HG03280 (cell line): ENCODE results near the gene TNK1.
"Not testable (repeated sequence)": the region's sequence is repeated elsewhere in the genome, so short reads cannot be mapped to it uniquely, and the experiment has no call there.

ENCODE experiments used
- ATAC-seq: cut with Tn5 transposase; IDR thresholded peaks from one replicate; pipeline ENCODE4 v1.9.1; 2021; ENCODE audit warnings: mild to moderate bottlenecking, moderate library complexity; ENCODE audit not compliant: unreplicated experiment

TNK1 gene

DNA sequence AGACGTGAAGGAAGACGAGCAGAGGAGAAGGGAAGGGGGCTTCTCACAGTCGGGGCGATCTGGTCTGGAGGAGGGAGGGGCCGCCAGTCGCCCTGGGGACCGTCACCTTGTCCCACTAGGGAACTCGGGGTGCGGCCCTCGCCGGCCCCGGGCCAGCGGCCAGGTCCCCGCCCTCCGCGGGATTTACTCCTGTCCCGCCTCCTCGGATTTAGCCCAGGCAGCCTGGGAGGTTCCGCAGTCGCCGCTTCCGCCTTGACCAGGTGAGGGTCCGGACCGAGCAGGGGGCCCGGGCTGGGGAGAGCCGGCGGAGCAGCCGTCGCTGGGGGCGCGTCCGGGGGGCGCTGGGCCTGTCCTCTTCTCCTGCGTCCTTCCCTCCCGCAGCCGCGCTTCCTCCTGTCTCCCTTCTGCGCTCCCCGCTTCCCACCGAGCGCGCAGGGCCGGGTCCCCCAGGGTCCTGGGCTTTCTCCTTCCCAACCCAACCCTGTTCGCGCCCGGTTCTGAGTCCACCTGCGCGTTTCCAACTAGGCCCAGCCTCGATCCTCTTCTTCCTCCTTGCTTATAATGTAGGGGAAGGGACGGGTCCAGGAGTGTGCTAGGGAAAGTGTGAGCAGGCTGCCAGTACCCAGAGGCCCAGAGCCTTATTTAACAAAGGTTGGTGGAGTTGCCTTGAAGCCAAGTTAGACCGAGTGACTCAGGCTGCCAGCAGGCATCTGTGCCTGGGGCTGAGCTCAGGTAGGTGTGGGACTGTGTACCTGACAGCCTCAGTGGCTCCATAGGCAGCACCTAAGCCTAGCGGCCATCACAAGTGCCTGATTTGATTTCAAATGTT is at the start of gene TNK1:
Gene TNK1 (plus strand): TSS at position 235 of the 829 bp plus-strand sequence. CDS start 1,838 bp downstream, outside the sequence.
- ATAC-seq = no peak

DNA sequence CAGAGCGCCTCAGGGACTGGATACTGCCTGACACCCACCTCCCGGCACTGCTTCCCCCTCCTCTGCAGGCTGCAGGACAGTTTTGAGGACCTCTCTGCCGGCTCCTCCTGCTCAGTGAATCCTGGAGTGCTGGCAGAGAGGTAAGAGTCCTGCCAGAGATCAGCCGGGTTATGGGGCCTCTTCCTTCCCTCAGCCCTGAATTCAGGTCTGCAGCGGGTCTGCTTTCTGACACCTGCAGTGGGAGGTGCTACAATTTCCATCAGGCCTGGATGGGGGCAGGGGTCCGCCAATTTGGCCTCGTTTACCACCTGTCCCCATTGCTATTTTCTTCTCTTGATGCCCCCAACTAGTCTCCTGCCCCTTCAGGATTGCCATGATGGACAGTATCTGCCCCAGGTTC is 48.8 kb upstream of the TNK1 start:
- no peak for ATAC-seq

DNA sequence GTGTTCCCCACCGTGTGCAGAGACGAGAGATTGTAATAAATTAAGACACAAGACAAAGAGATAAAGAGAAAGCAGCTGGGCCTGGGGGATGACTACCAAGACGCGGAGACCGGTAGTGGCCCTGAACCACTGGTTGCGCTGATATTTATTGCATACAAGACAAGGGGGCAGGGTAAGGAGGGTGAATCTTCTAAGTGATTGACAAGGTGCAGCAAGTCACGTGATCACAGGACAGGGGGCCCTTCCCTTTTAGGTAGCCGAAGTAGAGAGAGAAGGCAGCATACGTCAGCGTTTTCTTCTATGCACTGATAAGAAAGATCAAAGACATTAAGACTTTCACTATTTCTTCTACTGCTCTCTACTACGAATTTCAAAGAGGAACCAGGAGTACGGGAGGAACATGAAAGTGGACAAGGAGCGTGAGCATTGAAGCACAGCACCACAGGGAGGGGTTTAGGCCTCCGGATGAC is 48.3 kb upstream of the TNK1 start:
- ATAC-seq = not testable (repeated sequence)

DNA sequence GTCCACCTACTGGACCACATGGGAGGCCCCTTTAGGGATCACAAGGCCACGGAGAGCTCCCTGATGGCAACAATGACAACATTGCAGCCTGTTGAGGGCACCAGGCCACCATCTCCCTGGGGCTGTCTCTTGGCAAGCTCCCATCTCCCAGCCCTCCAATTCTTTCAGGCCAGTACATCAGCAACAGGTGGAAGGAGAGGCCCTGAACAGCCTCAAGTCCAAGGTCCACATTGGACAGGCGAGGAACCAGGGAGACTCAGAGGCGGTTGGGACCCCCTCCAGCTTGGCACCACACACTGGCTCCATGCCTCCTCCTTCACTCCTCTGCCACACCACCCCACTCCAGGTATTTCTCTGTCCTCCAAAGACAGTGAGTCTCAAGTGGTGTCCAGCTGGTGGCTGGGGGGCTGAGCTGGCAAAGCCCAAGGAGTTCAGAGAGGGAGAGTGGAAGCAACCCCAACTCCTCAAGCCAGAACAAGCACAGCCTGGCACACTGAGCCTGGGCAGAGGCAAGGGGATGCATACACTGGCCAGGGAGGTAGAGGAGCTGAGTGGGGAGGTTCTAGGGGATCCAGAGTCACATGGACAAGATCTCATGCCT is 45.9 kb upstream of the TNK1 start:
- ATAC-seq = no peak

GRCh38 chr17:7335765-7336164 is 45.1 kb upstream of the TNK1 start:
- ATAC-seq = not testable (repeated sequence)

GRCh38 chr17:7336240-7337175 is 44.4 kb upstream of the TNK1 start, which contains the start of gene ACAP1:
TSS of gene ACAP1 (plus strand) at chr17:7336529. CDS start at chr17:7336735, 206 bp downstream.
- ATAC-seq = peak; percentile 68

- ATAC-seq = not testable (repeated sequence)
These were observed 43.3 kb upstream of the TNK1 start for GRCh38 chr17:7337600-7337999.

DNA sequence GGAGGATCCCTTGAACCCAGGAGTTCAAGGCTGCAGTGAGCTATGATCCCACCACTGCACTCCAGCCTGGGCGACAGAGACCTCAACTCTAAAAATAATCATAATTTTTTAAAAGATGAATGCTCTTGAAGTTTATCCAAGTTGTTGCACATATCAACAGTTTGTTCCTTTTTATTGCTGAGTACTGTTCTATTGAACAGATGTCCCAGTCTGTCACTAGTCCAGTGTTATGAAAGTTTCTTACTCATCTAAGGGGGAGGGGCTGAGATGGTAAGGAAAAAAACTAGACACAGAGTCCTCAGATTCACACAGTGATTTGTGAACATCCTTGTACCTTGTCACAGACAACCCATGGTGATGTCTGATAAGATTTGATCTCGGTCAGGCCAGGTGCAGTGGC is 40.7 kb upstream of the TNK1 start:
- no peak for ATAC-seq

GRCh38 chr17:7341842-7342241 is 39.0 kb upstream of the TNK1 start:
- no peak for ATAC-seq

DNA sequence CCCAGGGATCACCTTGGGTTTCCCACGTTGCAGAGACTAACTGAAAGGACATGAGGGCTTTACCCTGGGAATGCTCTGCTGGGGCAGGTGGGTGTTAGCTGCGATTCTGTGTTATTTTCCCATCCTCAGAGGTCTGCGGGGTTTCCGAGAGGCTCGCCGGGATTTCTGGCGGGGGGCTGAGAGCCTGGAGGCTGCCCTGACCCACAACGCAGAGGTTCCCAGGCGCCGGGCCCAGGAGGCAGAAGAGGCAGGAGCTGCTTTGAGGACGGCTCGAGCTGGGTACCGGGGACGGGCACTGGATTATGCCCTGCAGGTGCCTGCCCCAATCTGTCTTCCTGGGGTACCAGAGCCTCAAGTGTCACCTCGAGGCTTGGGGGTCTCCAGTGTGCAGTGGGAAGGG is 37.6 kb upstream of the TNK1 start:
- no peak for ATAC-seq

DNA sequence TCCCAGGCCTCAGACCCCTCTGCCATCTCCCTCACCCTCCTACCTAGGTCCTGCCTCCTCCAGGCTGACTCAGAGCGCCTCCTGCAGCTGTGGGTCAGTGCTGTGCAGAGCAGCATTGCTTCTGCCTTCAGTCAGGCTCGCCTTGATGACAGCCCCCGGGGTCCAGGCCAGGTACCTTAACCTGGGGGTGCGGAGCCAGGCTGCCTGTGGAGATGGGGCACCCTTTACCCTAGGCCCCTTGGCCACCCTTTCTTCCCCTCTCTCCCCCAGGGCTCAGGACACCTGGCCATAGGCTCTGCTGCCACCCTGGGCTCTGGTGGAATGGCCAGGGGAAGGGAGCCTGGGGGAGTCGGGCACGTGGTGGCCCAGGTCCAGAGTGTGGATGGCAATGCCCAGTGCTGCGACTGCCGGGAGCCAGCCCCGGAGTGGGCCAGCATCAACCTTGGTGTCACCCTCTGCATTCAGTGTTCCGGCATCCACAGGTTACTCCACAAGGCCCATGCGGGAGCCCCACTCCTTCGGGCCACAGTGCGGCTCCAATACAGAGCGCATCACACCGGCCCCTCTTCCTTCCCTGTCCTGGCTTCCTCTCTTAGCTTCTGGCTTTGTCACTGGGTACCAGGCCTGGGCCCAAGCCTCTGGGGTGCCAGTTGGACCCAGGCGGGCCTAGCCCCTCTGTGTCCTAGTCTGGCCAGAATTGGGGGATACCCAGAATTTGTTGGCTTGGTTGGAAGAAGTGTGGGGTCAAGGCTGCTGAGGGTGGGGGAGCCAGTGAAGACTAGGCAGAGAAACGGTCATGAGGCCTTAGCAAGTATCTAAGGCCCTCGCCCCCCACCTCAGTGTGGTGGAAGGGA is 33.9 kb upstream of the TNK1 start:
- ATAC-seq = no peak

DNA sequence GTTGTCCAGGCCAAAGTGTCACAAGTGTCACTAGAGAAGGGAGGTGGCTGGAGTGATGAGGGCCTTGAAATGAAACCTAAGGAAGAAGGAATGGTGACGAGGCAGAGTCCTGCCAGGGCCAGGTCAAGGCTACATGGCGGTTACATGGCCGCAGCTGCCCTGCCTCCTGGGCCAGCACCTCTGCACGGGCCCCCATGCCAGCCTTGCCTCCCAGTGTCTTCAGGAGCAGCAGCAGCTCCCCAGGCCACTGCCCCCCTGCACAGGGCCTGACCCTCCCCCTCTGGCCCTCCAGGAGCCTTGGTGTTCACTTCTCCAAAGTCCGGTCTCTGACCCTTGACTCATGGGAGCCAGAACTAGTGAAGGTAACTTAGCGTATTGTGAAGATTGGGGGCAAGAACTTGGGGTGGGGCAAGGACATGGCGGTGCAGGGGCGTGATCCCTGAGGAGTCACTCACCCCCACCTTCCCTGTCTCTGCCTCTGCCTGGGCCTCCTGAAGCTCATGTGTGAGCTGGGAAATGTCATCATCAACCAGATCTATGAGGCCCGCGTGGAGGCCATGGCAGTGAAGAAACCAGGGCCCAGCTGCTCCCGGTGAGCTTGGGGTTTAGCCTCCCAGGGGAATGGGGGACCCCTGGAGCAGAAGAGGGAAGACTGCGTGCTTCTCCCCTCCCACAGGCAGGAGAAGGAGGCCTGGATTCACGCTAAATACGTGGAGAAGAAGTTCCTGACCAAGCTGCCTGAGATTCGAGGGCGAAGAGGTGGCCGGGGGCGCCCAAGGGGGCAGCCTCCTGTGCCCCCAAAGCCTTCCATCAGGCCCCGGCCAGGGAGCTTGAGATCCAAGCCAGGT is 33.0 kb upstream of the TNK1 start:
- ATAC-seq = no peak

DNA sequence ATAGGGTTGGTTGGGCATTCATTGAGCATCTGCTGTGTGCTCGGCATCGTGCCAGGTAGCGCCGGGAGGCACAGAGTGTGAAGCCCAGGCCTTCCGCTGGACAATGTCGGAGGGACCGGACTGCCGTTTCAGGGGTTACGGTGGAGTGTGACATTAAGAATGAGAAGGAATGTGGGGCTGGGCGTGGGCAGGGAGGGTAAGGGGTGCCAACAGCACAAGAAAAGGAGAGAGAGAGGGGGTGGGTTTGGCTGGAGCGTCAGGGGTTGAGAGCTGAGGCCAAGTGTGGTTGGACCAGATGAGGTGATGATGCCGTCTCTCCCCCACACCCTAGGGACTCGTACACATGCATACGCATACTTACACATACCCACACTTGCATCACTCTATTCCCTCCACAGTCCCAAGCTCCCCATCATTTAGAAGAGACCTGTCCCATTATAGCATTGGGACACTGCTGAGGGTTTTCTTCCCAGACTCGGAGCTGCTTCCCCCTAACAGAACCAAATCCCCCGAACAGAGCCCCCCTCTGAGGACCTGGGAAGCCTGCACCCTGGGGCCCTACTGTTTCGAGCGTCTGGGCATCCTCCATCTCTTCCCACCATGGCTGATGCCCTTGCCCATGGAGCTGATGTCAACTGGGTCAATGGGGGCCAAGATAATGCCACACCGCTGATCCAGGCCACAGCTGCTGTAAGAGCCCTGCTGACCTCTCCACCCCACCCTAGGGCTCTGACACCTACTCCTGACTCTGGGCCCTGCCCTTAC is 32.2 kb upstream of the TNK1 start:
- no peak for ATAC-seq

GRCh38 chr17:7351665-7352502 is 29.0 kb upstream of the TNK1 start, which contains the start of gene KCTD11:
TSS of gene KCTD11 (plus strand) at chr17:7352162.
- ATAC-seq = peak; percentile 61

DNA sequence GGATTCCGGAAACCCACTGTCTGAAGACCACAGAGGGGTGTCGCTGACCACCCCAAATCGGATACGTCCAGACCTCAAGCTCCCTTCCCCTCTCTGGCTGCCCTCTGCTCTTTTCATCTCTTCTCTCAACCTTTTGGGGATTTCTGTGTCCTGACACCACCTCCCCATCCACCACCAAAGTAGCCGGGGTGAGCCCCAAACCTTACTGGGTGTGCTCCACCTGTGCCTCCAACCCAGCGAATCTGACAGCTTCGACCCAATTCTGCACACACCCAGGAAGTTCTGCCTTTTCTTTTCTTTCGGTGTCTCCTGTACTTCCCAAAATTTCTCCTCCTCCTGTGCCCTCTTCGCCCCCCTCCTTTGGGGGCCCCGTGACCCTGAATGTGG is 28.4 kb upstream of the TNK1 start:
- no peak for ATAC-seq

- no peak for ATAC-seq
These were observed 27.8 kb upstream of the TNK1 start for GRCh38 chr17:7352910-7353635.

- ATAC-seq = no peak
These were observed 26.5 kb upstream of the TNK1 start for GRCh38 chr17:7354262-7354843.
